T-cell (primary cell): Measurements from ENCODE around the gene PDCL2. TPM values are rescaled to one million over a fixed set of nuclear protein-coding genes. Genes with fewer than 3 reads are reported as not detected.
A peak's percentile ranks its signal among the peaks of the same experiment; 100 is the strongest.
"Not testable (repeated sequence)": the region's sequence is repeated elsewhere in the genome, so short reads cannot be mapped to it uniquely, and the experiment has no call there.

Experiments used
- ATAC-seq, 4 experiments: fragments of 200-7000 bp in 3 of 4; fragments of 150-1000 bp in 1 of 4; cut with Tn5 transposase; replicated peaks in 1 of 4; 1 replicate in 3 of 4; 2 replicates in 1 of 4; pipeline ENCODE4 v1.10.0; 2021; ENCODE audit warnings: moderate library complexity in 3 of 4, mild to moderate bottlenecking in 2 of 4, moderate number of reproducible peaks in 1 of 4
- CTCF ChIA-PET, 2 donors: fragments of 300-600 bp; sonication (Branson Sonifier 250); formaldehyde crosslinking; loops; one replicate each; lab custom pipeline; 2022; ENCODE audit warnings: antibody characterized with exemption in 2 of 2; lab: Charles Lee
- POLR2A ChIA-PET, 2 donors: fragments of 300-600 bp; sonication (Branson Sonifier 250); formaldehyde crosslinking; loops; one replicate each; lab custom pipeline; 2022; ENCODE audit warnings: antibody characterized with exemption in 2 of 2; lab: Charles Lee
- DNase-seq, 35 experiments: peaks; one replicate each; pipeline versions ENCODE4 v3.0.0 to v3.0.0-alpha.2; 2013 to 2023
- H3K27ac ChIP-seq: one replicate; pipeline ENCODE4 v1.5.1; 2013; ENCODE audit warnings: low read length
- H3K27me3 ChIP-seq, 2 experiments: replicated peaks in 1 of 2; 1 replicate in 1 of 2; 2 replicates in 1 of 2; pipeline versions ENCODE4 v1.6.1 to v1.7.0; 2013; ENCODE audit warnings: low read length in 1 of 2, mixed read lengths in 1 of 2; ENCODE audit not compliant: control insufficient read depth in 2 of 2, insufficient read depth in 2 of 2; ENCODE audit errors: extremely low read depth in 1 of 2
- H3K36me3 ChIP-seq, 2 donors: 1 replicate in 1 of 2; 2 replicates in 1 of 2; pipeline versions ENCODE4 v1.6.1 to v1.7.0; 2013; ENCODE audit warnings: low read length in 1 of 2; ENCODE audit not compliant: control insufficient read depth in 2 of 2, insufficient read depth in 1 of 2; ENCODE audit errors: extremely low read depth in 1 of 2
- H3K4me1 ChIP-seq, 2 experiments: 1 replicate in 1 of 2; 2 replicates in 1 of 2; pipeline versions ENCODE4 v1.6.1 to v1.7.0; 2013; ENCODE audit warnings: low read length in 2 of 2, mixed read lengths in 1 of 2; ENCODE audit not compliant: insufficient read depth in 2 of 2, control insufficient read depth in 1 of 2; ENCODE audit errors: extremely low read depth in 1 of 2
- H3K4me3 ChIP-seq, 2 donors: 1 replicate in 1 of 2; 2 replicates in 1 of 2; pipeline versions ENCODE4 v1.5.1 to v1.7.0; 2013; ENCODE audit warnings: mild to moderate bottlenecking in 2 of 2, low read length in 1 of 2, moderate library complexity in 1 of 2; ENCODE audit not compliant: control insufficient read depth in 1 of 2; ENCODE audit errors: extremely low read depth in 1 of 2
- H3K9me3 ChIP-seq: 2 replicates; pipeline ENCODE4 v1.7.0; 2013
- H3K27ac Mint-ChIP-seq, 2 donors: one replicate each; pipeline ENCODE4 v1.8.0; 2020 to 2021; ENCODE audit warnings: mild to moderate bottlenecking in 2 of 2, mixed read lengths in 2 of 2
- H3K27me3 Mint-ChIP-seq, 2 donors: one replicate each; pipeline ENCODE4 v1.8.0; 2021 to 2022; ENCODE audit warnings: mixed read lengths in 2 of 2
- H3K36me3 Mint-ChIP-seq: one replicate; pipeline ENCODE4 v1.8.0; 2021; ENCODE audit warnings: mixed read lengths
- H3K4me1 Mint-ChIP-seq, 3 donors: one replicate each; pipeline ENCODE4 v1.8.0; 2020 to 2022; ENCODE audit warnings: mixed read lengths in 3 of 3, mild to moderate bottlenecking in 1 of 3
- H3K4me3 Mint-ChIP-seq, 3 donors: one replicate each; pipeline ENCODE4 v1.8.0; 2020 to 2022; ENCODE audit warnings: mild to moderate bottlenecking in 3 of 3, mixed read lengths in 3 of 3, moderate library complexity in 3 of 3
- H3K9me3 Mint-ChIP-seq, 3 donors: one replicate each; pipeline ENCODE4 v1.8.0; 2020 to 2022; ENCODE audit warnings: mixed read lengths in 3 of 3
- WGBS: methylation state at CpG from one replicate; pipeline ENCODE4 v1.1.5; 2013; ENCODE audit warnings: missing lambda C conversion rate; ENCODE audit not compliant: insufficient coverage; 5-methylcytosine and 5-hydroxymethylcytosine counted together
- total RNA-seq, 35 experiments: library from RNA in 6 of 35; stranded (reverse) in 6 of 35; fragments of 120-200 nt in 1 of 35; gene quantifications; one replicate each; pipeline versions ENCODE4 v1.2.1 to v1.2.4 and lab custom pipeline; 2013 to 2026

The PDCL2 gene
- total RNA-seq, 5 donors from 2014 or later (not counting 1 experiment from before 2014, with no cell fraction given) = not detected

GRCh38 chr4:55560096-55560495 lies 31.9 kb downstream of the PDCL2 start:
- Mint-ChIP-seq H3K4me1 (no peaks in the 10 kb centered on the region), H3K27me3 (peaks cover 11 to 18% of the 10 kb centered on the region in 2 donors), H3K4me3 (no peak overlapping the region), H3K27ac (no peak overlapping the region), H3K9me3 (peaks cover 0 to 3% (median 0%) of the 10 kb centered on the region in 3 donors), H3K36me3 (peaks cover 3% of the 10 kb centered on the region)
- no peak overlapping the region for H3K27ac ChIP-seq
- no CpG with 5 or more reads among the region's 3 CpGs for WGBS
- no peaks in the 10 kb centered on the region for H3K9me3 ChIP-seq
- DNase-seq (no peak), ATAC-seq (no peak)
- no peaks in the 10 kb centered on the region for H3K27me3 ChIP-seq
- CTCF ChIA-PET = no interaction called here
- POLR2A ChIA-PET = no interaction called here
- no peak overlapping the region for H3K4me3 ChIP-seq
- H3K36me3 ChIP-seq = no peaks in the 10 kb centered on the region
- no peaks in the 10 kb centered on the region for H3K4me1 ChIP-seq

- Mint-ChIP-seq H3K27ac (no peak overlapping the region), H3K36me3 (peaks cover 3% of the 10 kb centered on the region), H3K27me3 (peaks cover 15 to 22% of the 10 kb centered on the region in 2 donors), H3K9me3 (peaks cover 0 to 3% (median 0%) of the 10 kb centered on the region in 3 donors), H3K4me3 (no peak overlapping the region), H3K4me1 (peaks cover 0 to 17% (median 5%) of the 10 kb centered on the region in 3 donors)
- DNase-seq = peak in 3 of 35 experiments; percentile 3 to 65 (median 4)
- Histone ChIP-seq H3K4me3 (no peak overlapping the region), H3K4me1 (no peaks in the 10 kb centered on the region), H3K9me3 (no peaks in the 10 kb centered on the region), H3K27ac (no peak overlapping the region), H3K27me3 (no peaks in the 10 kb centered on the region), H3K36me3 (no peaks in the 10 kb centered on the region)
- ChIA-PET CTCF (interaction anchor here (0.5 to 1.2 kb wide), 17 partner anchors 9 to 583 kb away, joined by 3 to 9 read pairs (median 4); partner anchors contain the start of gene SRD5A3 (in 1 of the 2)), POLR2A (no interaction called here)
- no CpG with 5 or more reads among the region's 2 CpGs for WGBS
- ATAC-seq = peak in 1 of 4 experiments; percentile 54
Measured at GRCh38 chr4:55554453-55555030, 37.5 kb downstream of the PDCL2 start.

GRCh38 chr4:55553441-55554201 lies 38.4 kb downstream of the PDCL2 start:
- ATAC-seq = peak in 2 of 4 experiments; percentile 35 to 67

GRCh38 chr4:55551964-55552363 lies 40.1 kb downstream of the PDCL2 start:
- H3K27ac Mint-ChIP-seq, H3K36me3 Mint-ChIP-seq, H3K27me3 ChIP-seq, H3K4me3 Mint-ChIP-seq, ATAC-seq, POLR2A ChIA-PET, H3K4me3 ChIP-seq, H3K4me1 ChIP-seq, H3K27ac ChIP-seq, H3K9me3 Mint-ChIP-seq, H3K36me3 ChIP-seq, DNase-seq, H3K9me3 ChIP-seq, H3K27me3 Mint-ChIP-seq: not testable (repeated sequence)
- CTCF ChIA-PET = interaction anchor here (0.7 to 1.3 kb wide), 2 partner anchors 31 to 207 kb away, joined by 3 to 7 read pairs; partner anchors contain the start of gene SRD5A3 (in 1 of the 2)
- peaks cover 15 to 35% (median 18%) of the 10 kb centered on the region in 3 donors for H3K4me1 Mint-ChIP-seq
- 86% methylated on average over 3 of the region's 6 CpGs for WGBS

More at GRCh38 chr4:55553441-55554201, 38.4 kb downstream of the PDCL2 start:
- Histone ChIP-seq H3K36me3 (no peaks in the 10 kb centered on the region), H3K27ac (no peak overlapping the region), H3K4me1 (no peaks in the 10 kb centered on the region), H3K9me3 (no peaks in the 10 kb centered on the region), H3K4me3 (peak overlapping the region in 1 of 2 donors; percentile 25), H3K27me3 (no peaks in the 10 kb centered on the region)
- Mint-ChIP-seq H3K27me3 (peaks cover 15 to 19% of the 10 kb centered on the region in 2 donors), H3K36me3 (peaks cover 3% of the 10 kb centered on the region), H3K27ac (no peak overlapping the region), H3K9me3 (peaks cover 0 to 3% (median 0%) of the 10 kb centered on the region in 3 donors), H3K4me1 (peaks cover 5 to 23% (median 8%) of the 10 kb centered on the region in 3 donors), H3K4me3 (peak overlapping the region in 2 of 3 donors; percentile 46 to 62)
- POLR2A ChIA-PET = no interaction called here
- 55% methylated on average over 6 of the region's 10 CpGs for WGBS
- CTCF ChIA-PET = interaction anchor here (0.6 to 1.2 kb wide), 4 partner anchors 9 to 132 kb away, joined by 3 to 6 read pairs (median 4); no protein-coding TSS in a partner anchor
- peak in 2 of 35 experiments; percentile 10 to 52 for DNase-seq

DNA sequence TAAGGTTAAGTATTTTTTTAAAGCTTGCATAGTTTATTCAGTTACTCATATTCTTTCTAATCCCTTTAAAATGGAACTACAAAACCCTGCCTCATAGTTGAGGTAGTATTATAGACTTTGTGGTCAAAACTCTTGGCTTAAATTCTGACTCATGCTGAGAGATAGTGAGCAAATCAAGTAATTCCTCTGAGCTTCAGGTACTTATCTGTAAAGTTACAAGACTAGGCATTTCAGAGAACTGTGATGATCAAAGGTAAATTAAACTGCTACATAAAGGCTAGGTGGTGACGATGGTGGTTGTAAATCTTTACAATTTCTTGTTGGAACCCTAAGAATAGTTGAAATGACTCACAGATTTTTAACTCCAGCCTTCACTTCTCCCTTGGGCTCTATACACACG lies 42.2 kb downstream of the PDCL2 start:
- H3K27ac ChIP-seq = no peak overlapping the region
- no peaks in the 10 kb centered on the region for H3K36me3 ChIP-seq
- CTCF ChIA-PET = interaction anchor here in 1 of 2 donors (0.8 to 1.1 kb wide), 3 partner anchors 12 to 204 kb away, joined by 3 to 4 read pairs (median 3); partner anchors contain the start of gene SRD5A3
- H3K4me3 ChIP-seq = no peak overlapping the region
- H3K4me1 ChIP-seq = peaks cover 5 to 12% of the 10 kb centered on the region in 2 experiments
- H3K9me3 Mint-ChIP-seq = no peaks in the 10 kb centered on the region
- ATAC-seq (no peak), DNase-seq (no peak)
- no CpG with 5 or more reads among the region's 2 CpGs for WGBS
- no peaks in the 10 kb centered on the region for H3K9me3 ChIP-seq
- H3K36me3 Mint-ChIP-seq = no peaks in the 10 kb centered on the region
- no peaks in the 10 kb centered on the region for H3K27me3 ChIP-seq
- H3K4me1 Mint-ChIP-seq = peaks cover 19 to 40% (median 25%) of the 10 kb centered on the region in 3 donors
- H3K27me3 Mint-ChIP-seq = peaks cover 2 to 3% of the 10 kb centered on the region in 2 donors
- H3K4me3 Mint-ChIP-seq = no peak overlapping the region
- POLR2A ChIA-PET = interaction anchor here in 1 of 2 donors (0.6 kb wide), 2 partner anchors 89 to 218 kb away, joined by 3 to 5 read pairs; no protein-coding TSS in a partner anchor
- H3K27ac Mint-ChIP-seq = peak overlapping the region in 1 of 2 donors; percentile 33

DNA sequence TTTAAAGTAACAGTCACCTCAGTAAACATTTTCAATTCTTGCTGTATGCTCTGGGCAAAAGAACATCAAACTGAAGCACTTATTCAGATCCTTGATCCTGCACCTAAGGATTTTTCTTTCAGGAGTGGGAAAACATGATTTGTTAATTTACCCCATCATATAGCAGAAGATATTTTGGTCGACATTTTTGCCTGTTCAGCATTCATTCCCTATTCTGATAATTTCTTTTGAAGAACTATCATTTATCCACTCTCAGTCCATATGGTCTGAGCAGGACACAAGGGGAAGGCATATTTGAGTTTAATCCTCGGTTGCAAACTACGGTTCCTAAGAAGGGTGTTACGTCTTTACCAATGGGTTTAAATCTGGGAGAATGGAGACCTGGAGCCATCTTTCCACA lies 44.1 kb downstream of the PDCL2 start:
- peaks cover 5 to 12% of the 10 kb centered on the region in 2 experiments for H3K4me1 ChIP-seq
- ATAC-seq = no peak
- ChIA-PET POLR2A (no interaction called here), CTCF (no interaction called here)
- Mint-ChIP-seq H3K4me1 (peaks cover 34 to 51% (median 35%) of the 10 kb centered on the region in 3 donors), H3K27me3 (no peaks in the 10 kb centered on the region), H3K9me3 (no peaks in the 10 kb centered on the region), H3K27ac (peak overlapping the region; percentile 27 to 93), H3K4me3 (peak overlapping the region; percentile 88 to 92 (median 91)), H3K36me3 (no peaks in the 10 kb centered on the region)
- no peaks in the 10 kb centered on the region for H3K27me3 ChIP-seq
- H3K4me3 ChIP-seq = peak overlapping the region in 1 of 2 donors; percentile 73
- WGBS = 0% methylated on average over 1 of the region's 4 CpGs
- no peaks in the 10 kb centered on the region for H3K36me3 ChIP-seq
- no peaks in the 10 kb centered on the region for H3K9me3 ChIP-seq
- no peak overlapping the region for H3K27ac ChIP-seq
- DNase-seq = no peak
